GM12874 (cell line): ENCODE results near the gene ITPR1.

Experiments used
- CTCF ChIP-seq: IDR thresholded peaks from 2 replicates; pipeline ENCODE4 v1.5.1; 2011; ENCODE audit warnings: low read depth, mild to moderate bottlenecking, control low read depth, low read length, moderate library complexity; ENCODE audit not compliant: insufficient read depth

Gene ITPR1

DNA sequence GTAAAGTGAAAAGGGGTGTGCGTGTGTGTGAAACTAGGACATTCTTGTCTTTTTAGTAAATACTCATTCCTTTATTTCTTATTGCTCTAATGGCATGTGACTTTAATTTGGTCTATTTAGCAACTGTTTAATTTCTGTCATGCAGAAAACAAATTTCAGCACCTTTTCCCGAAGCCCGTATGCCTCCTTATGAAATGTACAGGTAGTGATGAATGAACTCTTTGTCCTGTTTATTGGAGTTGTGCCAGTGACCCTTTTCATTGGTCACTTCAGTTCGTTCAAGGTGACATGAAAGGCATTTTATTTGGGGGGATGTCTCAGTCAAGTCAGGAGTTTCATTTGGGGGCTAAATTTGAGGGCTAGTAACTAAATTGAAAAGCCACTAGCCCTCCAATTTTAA, 55.2 kb downstream of the ITPR1 start:
- no peak for TF ChIP-seq CTCF

- no peak for TF ChIP-seq CTCF
Observed at GRCh38 chr3:4548780-4549179, 55.6 kb downstream of the ITPR1 start.

- TF ChIP-seq CTCF = no peak
Observed at GRCh38 chr3:4549896-4550295, 56.7 kb downstream of the ITPR1 start.

DNA sequence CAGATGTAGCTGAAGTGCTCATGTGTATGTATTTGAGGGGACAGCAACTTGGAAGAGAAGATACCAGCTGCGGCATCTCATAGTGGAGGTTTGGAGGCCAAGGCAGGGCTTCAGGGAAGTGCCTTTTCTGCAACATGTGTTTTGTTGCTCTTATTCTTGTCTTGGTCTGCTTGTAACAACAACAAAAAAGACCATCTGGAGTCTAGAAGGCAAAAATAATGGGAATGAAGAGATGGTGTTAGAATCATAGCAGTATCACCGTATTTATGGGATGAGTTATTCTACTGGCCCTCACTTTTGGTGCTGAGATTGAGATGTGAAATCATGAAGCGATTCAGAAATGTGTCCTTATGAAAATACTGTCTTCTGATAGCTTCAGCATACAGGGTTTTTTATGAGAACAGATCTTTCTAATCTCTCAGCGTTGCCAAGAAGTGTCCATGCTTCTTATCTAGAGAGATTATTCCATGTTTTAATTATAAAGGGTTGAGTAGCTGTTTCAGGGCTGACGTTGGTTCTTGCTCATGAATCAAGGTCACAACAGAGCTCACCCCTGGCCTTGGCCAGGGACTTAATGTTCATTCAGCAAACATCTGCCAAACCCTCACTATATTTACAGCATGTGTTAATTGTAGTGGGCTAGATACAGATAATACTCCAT, 58.0 kb downstream of the ITPR1 start:
- no peak for TF ChIP-seq CTCF

GRCh38 chr3:4551794-4552442, 58.8 kb downstream of the ITPR1 start:
- TF ChIP-seq CTCF = no peak

- no peak for TF ChIP-seq CTCF
Observed at GRCh38 chr3:4552811-4553210, 59.7 kb downstream of the ITPR1 start.

GRCh38 chr3:4561661-4562060, 68.5 kb downstream of the ITPR1 start:
- no peak for TF ChIP-seq CTCF
